ENCODE measurements around the gene SLC41A1. TPM values are rescaled to one million over a fixed set of nuclear protein-coding genes. Genes with fewer than 3 reads are reported as not detected.

SLC41A1 gene
- polyA plus RNA-seq, 1 of the 3 experiments (the other 2 are of a cell fraction), result 18.3 TPM

GRCh38 chr1:205797168-205797567 lies 15.8 kb downstream of the SLC41A1 start:
- Histone ChIP-seq H3K9ac (no peak overlapping the region), H3K36me3 (replicated peaks in 1 of 2; ENCODE audit: control insufficient read depth in 1 of 2, insufficient read depth in 2 of 2, low read length in 1 of 2) (peaks cover 4 to 56% of the 10 kb centered on the region in 2 experiments), H2AFZ (ENCODE audit: low read depth) (no peak overlapping the region), H3K9me3 (no peaks in the 10 kb centered on the region), H3K9me2 (no peaks in the 10 kb centered on the region), H3K79me2 (ENCODE audit: insufficient read depth) (no peaks in the 10 kb centered on the region), H3K4me1 (ENCODE audit: control insufficient read depth in 1 of 2, insufficient read depth in 2 of 2, low read depth in 1 of 2, low read length in 1 of 2) (peaks cover 0 to 3% of the 10 kb centered on the region in 2 experiments; a peak in 1 of 4 replicates), H3K4me3 (ENCODE audit: low read depth in 2 of 2, low read length in 1 of 2) (no peak overlapping the region), H3K27ac (ENCODE audit: low read depth in 2 of 2, low read length in 1 of 2) (no peak overlapping the region), H3F3A (replicated peaks; ENCODE audit: insufficient read depth) (peaks cover 2% of the 10 kb centered on the region), H4K20me1 (ENCODE audit: insufficient read depth) (no peaks in the 10 kb centered on the region), H3K4me2 (no peak overlapping the region), H3K27me3 (ENCODE audit: insufficient read depth) (no peaks in the 10 kb centered on the region)
- POLR2A ChIA-PET, result no interaction called here
- DNase-seq, result no peak
- CTCF ChIA-PET, result interaction anchor here (1.5 to 11.9 kb wide), 5 partner anchors 15 to 309 kb away, joined by 4 to 366 read pairs (median 4); no protein-coding TSS in a partner anchor
- TF ChIP-seq CTCF (IDR thresholded peaks at IDR 0.05) (no peak), CHD2 (IDR thresholded peaks at IDR 0.05; ENCODE audit: low read length, partially characterized antibody) (no peak), TEAD4 (IDR thresholded peaks at IDR 0.05; ENCODE audit: borderline replicate concordance, insufficient read depth) (no peak), USF1 (IDR thresholded peaks at IDR 0.05; ENCODE audit: borderline replicate concordance, low read depth) (no peak), FOXM1 (IDR thresholded peaks at IDR 0.05; ENCODE audit: low read depth) (no peak), REST (IDR thresholded peaks at IDR 0.05; ENCODE audit: low read depth, low read length) (no peak), EP300 (IDR thresholded peaks at IDR 0.05; ENCODE audit: borderline replicate concordance in 1 of 2, low read depth in 1 of 2, low read length in 1 of 2) (no peak), IRF3 (IDR thresholded peaks at IDR 0.05; ENCODE audit: low read depth, low read length) (no peak), NRF1 (IDR thresholded peaks at IDR 0.05; ENCODE audit: low read depth, low read length) (no peak), FOSL2 (IDR thresholded peaks at IDR 0.05; ENCODE audit: borderline replicate concordance, low read depth) (no peak), TCF12 (IDR thresholded peaks at IDR 0.05) (no peak), USF2 (IDR thresholded peaks at IDR 0.05; ENCODE audit: borderline replicate concordance, low read depth, low read length) (no peak), RXRA (IDR thresholded peaks at IDR 0.05; ENCODE audit: borderline replicate concordance, low read depth) (no peak), FOXJ3 (CRISPR knock-in tag; IDR thresholded peaks at IDR 0.05) (no peak), PBX3 (IDR thresholded peaks at IDR 0.05) (no peak)
- 92% methylated on average over 1 of the region's 2 CpGs for WGBS (ENCODE audit: low lambda C conversion rate)

Measured in SK-N-SH (cell line).